ENCODE measurements around the gene SYT6.
"Not testable (repeated sequence)": the region's sequence is repeated elsewhere in the genome, so short reads cannot be mapped to it uniquely, and the experiment has no call there.

The SYT6 gene

GRCh38 chr1:114075105-114075504, 78.6 kb downstream of the SYT6 start:
- no peak for DNase-seq (ENCODE audit: low read depth)

DNA sequence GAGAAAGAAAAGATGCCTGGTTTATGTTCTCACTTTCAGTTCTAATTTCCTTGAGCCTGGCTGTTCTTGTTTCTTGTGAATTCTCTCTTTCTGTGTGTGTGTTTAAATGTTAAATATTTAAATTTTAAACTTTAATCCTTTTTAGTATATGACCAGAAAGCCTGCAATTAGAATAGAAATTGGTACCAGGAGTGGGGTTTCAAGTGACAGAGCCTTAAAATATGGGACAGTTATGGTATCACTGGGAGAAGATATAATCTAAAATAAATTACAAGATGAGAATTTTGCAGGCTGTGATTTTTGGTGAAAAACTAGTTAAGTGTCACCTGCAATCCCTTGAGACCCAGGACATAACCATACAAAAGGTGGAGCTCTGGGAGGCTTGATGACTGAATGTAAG, 81.4 kb downstream of the SYT6 start:
- DNase-seq (ENCODE audit: low read depth): no peak

GRCh38 chr1:114069762-114070161, 83.9 kb downstream of the SYT6 start:
- DNase-seq (ENCODE audit: low read depth): not testable (repeated sequence)

- not testable (repeated sequence) for DNase-seq (ENCODE audit: low read depth)
Measured at GRCh38 chr1:114068684-114069083, 85.0 kb downstream of the SYT6 start.

GRCh38 chr1:114065671-114066070, 88.0 kb downstream of the SYT6 start:
- not testable (repeated sequence) for DNase-seq (ENCODE audit: low read depth)

GRCh38 chr1:114063544-114063943, 90.1 kb downstream of the SYT6 start:
- no peak for DNase-seq (ENCODE audit: low read depth)

GRCh38 chr1:114062477-114063099, 91.1 kb downstream of the SYT6 start:
- no peak for DNase-seq (ENCODE audit: low read depth)

DNA sequence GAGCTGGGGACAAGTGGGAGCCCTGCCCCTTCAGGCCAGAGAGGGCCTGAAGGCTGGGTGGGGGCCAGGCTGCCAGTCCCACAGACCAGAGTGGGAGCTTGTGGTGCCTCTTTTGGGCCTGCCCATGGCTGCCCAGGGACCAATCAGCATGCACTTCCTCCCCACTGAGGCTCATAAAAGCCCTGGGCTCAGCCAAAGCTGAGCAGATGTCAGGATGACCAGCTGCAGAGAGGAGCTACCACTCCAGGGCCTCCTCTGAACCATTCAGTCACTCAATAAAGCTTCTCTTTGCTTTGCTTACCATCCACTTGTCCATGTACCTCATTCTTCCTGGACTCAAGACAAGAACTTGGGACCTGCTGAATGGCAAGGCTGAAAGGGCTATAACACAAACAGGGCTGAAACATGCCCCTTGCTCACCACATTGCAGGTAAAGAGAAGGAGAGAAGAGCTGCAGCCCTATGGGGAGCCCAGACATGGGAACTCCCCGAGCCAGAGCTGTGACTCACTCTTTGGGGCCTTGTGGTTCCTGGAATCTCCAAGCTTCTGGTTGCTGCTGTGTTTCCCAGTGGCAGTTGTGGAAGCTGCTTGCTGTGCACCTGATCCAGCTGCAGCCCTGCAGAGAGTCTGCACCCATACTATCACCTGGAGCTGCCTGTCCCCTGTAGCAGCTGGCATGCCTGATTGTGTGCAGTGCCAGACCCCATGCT, 92.4 kb downstream of the SYT6 start:
- DNase-seq (ENCODE audit: low read depth): no peak

DNA sequence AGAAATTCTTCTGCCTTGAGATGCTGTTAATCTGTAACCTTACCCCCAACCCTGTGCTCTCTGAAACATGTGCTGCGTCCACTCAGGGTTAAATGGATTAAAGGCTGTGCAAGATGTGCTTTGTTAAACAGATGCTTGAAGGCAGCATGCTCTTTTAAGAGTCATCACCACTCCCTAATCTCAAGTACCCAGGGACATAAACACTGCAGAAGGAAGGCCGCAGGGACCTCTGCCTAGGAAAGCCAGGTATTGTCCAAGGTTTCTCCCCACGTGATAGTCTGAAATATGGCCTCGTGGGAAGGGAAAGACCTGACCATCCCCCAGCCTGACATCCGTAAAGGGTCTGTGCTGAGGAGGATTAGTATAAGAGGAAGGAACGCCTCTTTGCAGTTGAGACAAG, 95.4 kb downstream of the SYT6 start:
- not testable (repeated sequence) for DNase-seq (ENCODE audit: low read depth)

- no peak for DNase-seq (ENCODE audit: low read depth)
Measured at GRCh38 chr1:114054148-114054547, 99.5 kb downstream of the SYT6 start.

DNA sequence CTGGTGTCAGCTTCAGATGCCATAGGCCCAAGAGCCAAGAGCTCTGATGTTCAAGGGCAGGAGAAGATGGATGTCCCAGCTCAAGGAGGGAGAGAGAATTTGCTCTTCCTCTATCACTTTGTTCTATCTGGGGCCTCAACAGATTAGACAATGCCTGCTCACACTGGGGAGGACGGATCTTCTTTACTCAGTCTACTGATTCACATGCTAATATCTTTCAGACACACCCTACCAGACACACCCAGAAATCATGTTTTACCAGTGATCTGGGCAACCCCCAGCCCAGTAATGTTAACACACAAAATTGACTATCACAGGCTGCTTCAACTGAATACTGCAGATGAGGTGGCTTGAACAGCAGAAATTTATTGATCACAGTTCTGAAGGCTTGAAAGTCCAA, 105.4 kb downstream of the SYT6 start:
- DNase-seq (ENCODE audit: low read depth): no peak

GRCh38 chr1:114043548-114043947, 110.1 kb downstream of the SYT6 start:
- DNase-seq (ENCODE audit: low read depth): no peak

- DNase-seq (ENCODE audit: low read depth): no peak
Measured at GRCh38 chr1:114043054-114043453, 110.6 kb downstream of the SYT6 start.

- no peak for DNase-seq (ENCODE audit: low read depth)
Measured at GRCh38 chr1:114040273-114041015, 113.2 kb downstream of the SYT6 start.

Data from activated T-helper 9 cell treated with anti-CD3 and anti-CD28 coated beads, Interleukin-2, amount 50 U/mL, for 16 hours (primary cell).